Trophoblast cell (in vitro differentiated cells and primary cell): Measurements from ENCODE around the gene TAS1R1.

ENCODE experiments used
- DNase-seq, 2 donors: peaks; one replicate each; pipeline ENCODE4 v3.0.0-alpha.2; 2016
- H2AFZ ChIP-seq: 2 replicates; pipeline ENCODE4 v1.6.1; 2013; ENCODE audit warnings: low read length, moderate library complexity, mild to moderate bottlenecking; ENCODE audit not compliant: insufficient read depth, poor library complexity
- H2AK5ac ChIP-seq: 2 replicates; pipeline ENCODE4 v1.6.1; 2013; ENCODE audit warnings: mild to moderate bottlenecking, low read length
- H2BK120ac ChIP-seq: 2 replicates; pipeline ENCODE4 v1.6.1; 2013; ENCODE audit warnings: low read length, mild to moderate bottlenecking, moderate library complexity; ENCODE audit not compliant: insufficient read depth, poor library complexity
- H2BK12ac ChIP-seq: 2 replicates; pipeline ENCODE4 v1.6.1; 2013; ENCODE audit warnings: mild to moderate bottlenecking, low read length, moderate library complexity
- H2BK5ac ChIP-seq: 2 replicates; pipeline ENCODE4 v1.6.1; 2013; ENCODE audit warnings: low read length, low read depth, moderate library complexity, mild to moderate bottlenecking; ENCODE audit not compliant: poor library complexity
- H3K14ac ChIP-seq: 2 replicates; pipeline ENCODE4 v1.6.1; 2013; ENCODE audit warnings: mild to moderate bottlenecking, low read length
- H3K18ac ChIP-seq: 2 replicates; pipeline ENCODE4 v1.6.1; 2013; ENCODE audit warnings: mild to moderate bottlenecking, low read length
- H3K23ac ChIP-seq: 2 replicates; pipeline ENCODE4 v1.6.1; 2013; ENCODE audit warnings: low read length
- H3K27ac ChIP-seq: 2 replicates; pipeline ENCODE4 v1.5.1; 2013; ENCODE audit warnings: low read depth, mild to moderate bottlenecking, inconsistent platforms, low read length, moderate library complexity
- H3K27me3 ChIP-seq: 2 replicates; pipeline ENCODE4 v1.6.1; 2013; ENCODE audit warnings: inconsistent platforms, mild to moderate bottlenecking, low read length, moderate library complexity; ENCODE audit not compliant: insufficient read depth
- H3K36me3 ChIP-seq, 2 experiments: 1 replicate in 1 of 2; 2 replicates in 1 of 2; pipeline ENCODE4 v1.6.1; 2013; ENCODE audit warnings: low read length in 2 of 2, mild to moderate bottlenecking in 2 of 2, moderate library complexity in 1 of 2; ENCODE audit not compliant: insufficient read depth in 2 of 2, control insufficient read depth in 1 of 2
- H3K4ac ChIP-seq: 2 replicates; pipeline ENCODE4 v1.6.1; 2013; ENCODE audit warnings: low read depth, mild to moderate bottlenecking, low read length, moderate library complexity
- H3K4me1 ChIP-seq, 2 experiments: 1 replicate in 1 of 2; 2 replicates in 1 of 2; pipeline ENCODE4 v1.6.1; 2013; ENCODE audit warnings: low read length in 2 of 2, mild to moderate bottlenecking in 2 of 2, moderate library complexity in 1 of 2; ENCODE audit not compliant: insufficient read depth in 2 of 2, control insufficient read depth in 1 of 2
- H3K4me2 ChIP-seq: 2 replicates; pipeline ENCODE4 v1.6.1; 2013; ENCODE audit warnings: inconsistent platforms, mild to moderate bottlenecking, low read length, moderate library complexity
- H3K4me3 ChIP-seq: 2 replicates; pipeline ENCODE4 v1.5.1; 2013; ENCODE audit warnings: mild to moderate bottlenecking, low read depth, low read length, inconsistent platforms
- H3K79me1 ChIP-seq: one replicate; pipeline ENCODE4 v1.6.1; 2013; ENCODE audit warnings: low read length
- H3K79me2 ChIP-seq: 2 replicates; pipeline ENCODE4 v1.6.1; 2013; ENCODE audit warnings: low read length, mild to moderate bottlenecking; ENCODE audit not compliant: control insufficient read depth, insufficient read depth, poor library complexity
- H3K9ac ChIP-seq: 2 replicates; pipeline ENCODE4 v1.6.1; 2013; ENCODE audit warnings: mild to moderate bottlenecking, low read length
- H3K9me3 ChIP-seq: 2 replicates; pipeline ENCODE4 v1.6.1; 2013; ENCODE audit warnings: low read depth, mild to moderate bottlenecking, control low read depth, inconsistent platforms, low read length; ENCODE audit not compliant: insufficient read depth
- H4K12ac ChIP-seq: 2 replicates; pipeline ENCODE4 v1.6.1; 2013; ENCODE audit warnings: low read depth, mild to moderate bottlenecking, low read length, moderate library complexity
- H4K8ac ChIP-seq: 2 replicates; pipeline ENCODE4 v1.6.1; 2013; ENCODE audit warnings: low read depth, mild to moderate bottlenecking, low read length, moderate library complexity
- H4K91ac ChIP-seq: one replicate; pipeline ENCODE4 v1.6.1; 2013; ENCODE audit warnings: low read depth, mild to moderate bottlenecking, low read length, moderate library complexity
- WGBS: extraction: QIAGEN DNeasy Blood & Tissue Kit; methylation state at CpG from one replicate; pipeline ENCODE4 v1.1.7; 2013; ENCODE audit warnings: missing lambda C conversion rate; ENCODE audit not compliant: insufficient read length, insufficient coverage; ENCODE audit errors: extremely low coverage; 5-methylcytosine and 5-hydroxymethylcytosine counted together

Gene TAS1R1

DNA sequence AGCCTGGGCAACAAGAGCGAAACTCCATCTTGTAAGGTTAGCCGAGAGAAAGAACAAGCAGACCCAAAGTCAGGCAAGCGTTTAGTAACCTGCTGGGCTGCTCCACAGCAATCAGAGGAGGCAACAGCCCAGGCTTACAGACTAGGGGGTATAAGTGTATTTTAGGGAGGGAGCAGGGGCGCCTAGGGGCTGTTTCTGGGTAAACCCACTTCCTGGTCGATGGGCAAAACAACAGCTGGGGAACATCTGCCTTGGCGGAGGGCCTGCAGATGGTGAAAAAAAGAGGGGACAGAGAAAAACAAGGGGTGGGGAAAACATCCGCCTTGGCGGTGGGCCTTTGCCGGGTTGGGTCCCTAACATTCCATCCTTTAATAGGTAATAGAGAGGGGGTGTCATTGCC, 5.2 kb downstream of the TAS1R1 start:
- Histone ChIP-seq H2BK5ac (no peak overlapping the region), H3K23ac (no peak overlapping the region), H3K9ac (no peak overlapping the region), H3K4me2 (no peak overlapping the region), H3K79me2 (no peaks in the 10 kb centered on the region), H2BK120ac (no peak overlapping the region), H3K4me1 (no peaks in the 10 kb centered on the region), H3K27me3 (peaks cover 3% of the 10 kb centered on the region), H3K4ac (no peak overlapping the region), H3K79me1 (no peaks in the 10 kb centered on the region), H3K9me3 (peaks cover 2% of the 10 kb centered on the region), H3K4me3 (no peak overlapping the region), H2AFZ (no peak overlapping the region), H3K27ac (no peak overlapping the region), H3K18ac (no peak overlapping the region), H3K14ac (no peak overlapping the region), H4K91ac (no peak overlapping the region), H2BK12ac (no peak overlapping the region), H2AK5ac (no peak overlapping the region), H4K8ac (no peak overlapping the region), H4K12ac (no peak overlapping the region), H3K36me3 (no peaks in the 10 kb centered on the region)
- no peak for DNase-seq
- no CpG with 5 or more reads among the region's 9 CpGs for WGBS

DNA sequence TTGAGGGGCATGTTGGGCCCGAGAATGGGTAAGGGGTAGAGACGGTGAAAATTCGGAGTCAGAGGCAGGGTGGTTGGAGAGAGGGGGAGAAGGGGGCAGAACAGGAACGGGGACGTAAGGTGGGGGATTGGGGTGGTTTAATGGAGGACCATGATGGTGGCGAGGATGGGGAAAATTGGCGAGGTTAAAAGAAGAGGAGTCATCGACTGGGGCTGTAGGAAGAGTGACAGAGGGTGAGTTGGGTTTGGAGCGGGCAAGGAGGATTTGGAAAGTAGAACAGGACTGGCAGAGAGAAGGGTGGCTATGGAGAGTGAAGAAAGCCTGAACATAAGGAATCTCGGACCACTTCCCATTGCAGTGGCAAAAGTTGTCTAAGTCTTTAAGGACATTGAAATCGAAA, 13.9 kb downstream of the TAS1R1 start:
- no peak overlapping the region for H2AK5ac ChIP-seq
- WGBS, result 100% methylated on average over 5 of the region's 11 CpGs
- no peak overlapping the region for H4K12ac ChIP-seq
- no peak overlapping the region for H3K14ac ChIP-seq
- H2AFZ ChIP-seq, result no peak overlapping the region
- H3K27ac ChIP-seq, result no peak overlapping the region
- H3K9me3 ChIP-seq, result peaks cover 7% of the 10 kb centered on the region
- no peak for DNase-seq
- H3K9ac ChIP-seq, result no peak overlapping the region
- H4K91ac ChIP-seq, result no peak overlapping the region
- no peak overlapping the region for H2BK120ac ChIP-seq
- no peaks in the 10 kb centered on the region for H3K79me2 ChIP-seq
- H3K79me1 ChIP-seq, result no peaks in the 10 kb centered on the region
- no peak overlapping the region for H2BK5ac ChIP-seq
- no peak overlapping the region for H3K4me3 ChIP-seq
- no peak overlapping the region for H3K18ac ChIP-seq
- H3K27me3 ChIP-seq, result peaks cover 3% of the 10 kb centered on the region
- no peaks in the 10 kb centered on the region for H3K36me3 ChIP-seq
- H3K4me2 ChIP-seq, result no peak overlapping the region
- H2BK12ac ChIP-seq, result no peak overlapping the region
- H3K23ac ChIP-seq, result no peak overlapping the region
- H4K8ac ChIP-seq, result no peak overlapping the region
- no peak overlapping the region for H3K4ac ChIP-seq
- no peaks in the 10 kb centered on the region for H3K4me1 ChIP-seq

DNA sequence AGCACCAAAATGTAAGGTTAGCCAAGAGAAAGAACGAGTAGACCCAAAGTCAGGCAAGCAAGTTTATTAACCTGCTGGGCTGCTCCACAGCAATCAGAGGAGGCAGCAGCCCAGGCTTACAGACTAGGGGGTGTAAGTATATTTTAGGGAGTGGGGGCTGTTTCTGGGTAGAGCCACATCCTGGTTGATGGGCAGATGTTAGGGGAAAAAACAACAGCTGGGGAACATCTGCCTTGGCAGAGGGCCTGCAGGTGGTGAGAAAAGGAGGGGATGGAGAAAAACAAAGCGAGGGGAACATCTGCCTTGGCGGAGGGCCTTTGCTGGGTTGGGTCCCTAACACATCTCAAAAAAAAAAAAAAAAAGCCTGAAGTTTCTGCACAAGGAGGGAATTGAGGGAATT, 15.0 kb downstream of the TAS1R1 start:
- Histone ChIP-seq H3K79me1 (no peaks in the 10 kb centered on the region), H4K8ac (no peak overlapping the region), H2BK12ac (no peak overlapping the region), H2AFZ (no peak overlapping the region), H3K18ac (no peak overlapping the region), H3K9me3 (peaks cover 7% of the 10 kb centered on the region), H2AK5ac (no peak overlapping the region), H4K91ac (no peak overlapping the region), H3K79me2 (no peaks in the 10 kb centered on the region), H3K4me3 (no peak overlapping the region), H2BK5ac (no peak overlapping the region), H3K9ac (no peak overlapping the region), H2BK120ac (no peak overlapping the region), H3K4me2 (no peak overlapping the region), H3K23ac (no peak overlapping the region), H3K27me3 (no peaks in the 10 kb centered on the region), H4K12ac (no peak overlapping the region), H3K4ac (no peak overlapping the region), H3K14ac (no peak overlapping the region), H3K36me3 (no peaks in the 10 kb centered on the region), H3K4me1 (no peaks in the 10 kb centered on the region), H3K27ac (no peak overlapping the region)
- no peak for DNase-seq
- WGBS, result no CpG with 5 or more reads among the region's 3 CpGs

DNA sequence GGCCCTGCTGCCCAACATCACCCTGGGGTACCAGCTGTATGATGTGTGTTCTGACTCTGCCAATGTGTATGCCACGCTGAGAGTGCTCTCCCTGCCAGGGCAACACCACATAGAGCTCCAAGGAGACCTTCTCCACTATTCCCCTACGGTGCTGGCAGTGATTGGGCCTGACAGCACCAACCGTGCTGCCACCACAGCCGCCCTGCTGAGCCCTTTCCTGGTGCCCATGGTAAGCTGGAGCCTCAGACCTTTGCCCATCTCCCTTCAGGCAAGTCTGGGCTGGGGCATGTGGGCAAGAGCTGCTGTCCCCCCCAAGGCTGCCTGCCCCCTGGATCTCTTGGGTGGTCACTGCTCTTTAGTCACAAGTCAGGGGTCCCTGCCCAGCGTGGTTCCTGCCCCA, 15.9 kb downstream of the TAS1R1 start:
- no peak overlapping the region for H3K18ac ChIP-seq
- H3K79me2 ChIP-seq, result no peaks in the 10 kb centered on the region
- H3K9me3 ChIP-seq, result peaks cover 7% of the 10 kb centered on the region
- H2BK12ac ChIP-seq, result no peak overlapping the region
- H3K27me3 ChIP-seq, result no peaks in the 10 kb centered on the region
- DNase-seq, result no peak
- WGBS, result no CpG with 5 or more reads among the region's 5 CpGs
- H3K36me3 ChIP-seq, result no peaks in the 10 kb centered on the region
- H4K91ac ChIP-seq, result no peak overlapping the region
- H3K79me1 ChIP-seq, result no peaks in the 10 kb centered on the region
- H3K9ac ChIP-seq, result no peak overlapping the region
- H3K4ac ChIP-seq, result no peak overlapping the region
- no peak overlapping the region for H3K4me2 ChIP-seq
- H2BK5ac ChIP-seq, result no peak overlapping the region
- H2AK5ac ChIP-seq, result no peak overlapping the region
- H2AFZ ChIP-seq, result no peak overlapping the region
- H3K4me1 ChIP-seq, result no peaks in the 10 kb centered on the region
- H2BK120ac ChIP-seq, result no peak overlapping the region
- H3K23ac ChIP-seq, result no peak overlapping the region
- no peak overlapping the region for H3K4me3 ChIP-seq
- no peak overlapping the region for H3K14ac ChIP-seq
- no peak overlapping the region for H4K8ac ChIP-seq
- no peak overlapping the region for H4K12ac ChIP-seq
- H3K27ac ChIP-seq, result no peak overlapping the region
